ACC112 (cell line): ENCODE results near the gene C1QTNF5.

Experiments
- H2AFZ ChIP-seq: fragments of 200-600 bp; sonication (generic); one replicate; pipeline ENCODE4 v1.6.0; 2017; ENCODE audit warnings: antibody characterized with exemption, low read length; ENCODE audit not compliant: unreplicated experiment
- H3K27ac ChIP-seq: fragments of 200-600 bp; sonication (generic); 2 replicates; pipeline ENCODE4 v1.5.1; 2014; ENCODE audit warnings: low read depth, mild to moderate bottlenecking, antibody characterized with exemption, low read length, moderate library complexity
- H3K27me3 ChIP-seq: fragments of 200-600 bp; sonication (generic); 2 replicates; pipeline ENCODE4 v1.6.1; 2014; ENCODE audit warnings: mild to moderate bottlenecking, antibody characterized with exemption, low read length, moderate library complexity, mixed read lengths; ENCODE audit not compliant: insufficient read depth
- H3K36me3 ChIP-seq: fragments of 200-600 bp; sonication (generic); 2 replicates; pipeline ENCODE4 v1.6.1; 2016; ENCODE audit warnings: mild to moderate bottlenecking, antibody characterized with exemption, low read length, moderate library complexity, mixed read lengths; ENCODE audit not compliant: insufficient read depth
- H3K4me1 ChIP-seq: fragments of 200-600 bp; sonication (generic); one replicate; pipeline ENCODE4 v1.6.1; 2016; ENCODE audit warnings: low read length, mixed read lengths; ENCODE audit not compliant: insufficient read depth, unreplicated experiment, control insufficient read depth
- H3K4me3 ChIP-seq: fragments of 200-600 bp; sonication (generic); 2 replicates; pipeline ENCODE4 v1.5.1; 2014; ENCODE audit warnings: mild to moderate bottlenecking, low read depth, low read length
- H3K79me2 ChIP-seq: fragments of 200-600 bp; sonication (generic); one replicate; pipeline ENCODE4 v1.6.0; 2016; ENCODE audit warnings: low read length; ENCODE audit not compliant: control insufficient read depth, unreplicated experiment, insufficient read depth

C1QTNF5 gene

DNA sequence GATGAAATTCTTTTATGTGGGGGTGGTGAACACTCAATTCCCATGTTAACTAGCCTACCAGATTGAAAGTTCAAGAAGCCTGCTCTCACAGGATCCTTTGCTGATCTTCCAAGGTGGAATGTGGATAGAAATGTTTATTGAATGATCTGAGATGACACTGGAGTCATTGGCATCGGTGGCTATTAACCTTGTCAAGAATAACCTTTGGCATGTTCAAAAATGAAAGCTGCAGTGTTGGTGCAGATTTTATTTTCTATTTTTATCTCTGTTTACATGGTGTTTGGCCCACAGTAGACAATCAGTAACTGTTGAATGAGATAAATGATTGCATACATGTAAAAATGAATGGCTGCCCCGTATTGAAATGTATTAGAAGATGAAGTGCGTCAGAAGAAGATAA, 42.7 kb downstream of the C1QTNF5 start:
- peaks cover 14% of the 10 kb centered on the region; the same call in 1 of the 2 replicates for H3K36me3 ChIP-seq
- H3K27me3 ChIP-seq = no peaks in the 10 kb centered on the region
- H3K79me2 ChIP-seq = no peaks in the 10 kb centered on the region
- no peaks in the 10 kb centered on the region for H3K4me1 ChIP-seq
- no peak overlapping the region for H3K4me3 ChIP-seq
- H3K27ac ChIP-seq = no peak overlapping the region
- no peak overlapping the region for H2AFZ ChIP-seq

DNA sequence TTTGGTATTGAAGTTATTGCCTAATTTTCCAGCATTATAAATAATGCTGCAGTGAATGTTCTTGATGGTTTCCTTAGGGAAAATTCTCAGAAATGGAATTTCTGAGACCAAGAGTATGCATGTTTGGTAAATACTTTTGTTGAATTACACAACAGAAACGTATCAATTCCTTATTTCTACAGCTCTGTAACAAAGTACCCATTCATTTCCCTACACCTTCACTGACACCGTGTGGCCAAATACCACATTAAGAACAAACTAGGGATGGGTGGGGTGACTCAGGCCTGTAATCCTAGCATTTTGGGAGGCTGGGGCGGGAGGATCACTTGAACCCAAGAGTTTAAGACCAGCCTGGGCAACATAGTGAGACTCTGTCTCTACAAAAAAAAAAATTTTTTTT, 45.5 kb downstream of the C1QTNF5 start:
- H2AFZ ChIP-seq = no peak overlapping the region
- H3K27me3 ChIP-seq = no peaks in the 10 kb centered on the region
- H3K4me3 ChIP-seq = no peak overlapping the region
- no peaks in the 10 kb centered on the region for H3K79me2 ChIP-seq
- H3K27ac ChIP-seq = no peak overlapping the region
- peaks cover 14% of the 10 kb centered on the region; the same call in 1 of the 2 replicates for H3K36me3 ChIP-seq
- H3K4me1 ChIP-seq = no peaks in the 10 kb centered on the region

DNA sequence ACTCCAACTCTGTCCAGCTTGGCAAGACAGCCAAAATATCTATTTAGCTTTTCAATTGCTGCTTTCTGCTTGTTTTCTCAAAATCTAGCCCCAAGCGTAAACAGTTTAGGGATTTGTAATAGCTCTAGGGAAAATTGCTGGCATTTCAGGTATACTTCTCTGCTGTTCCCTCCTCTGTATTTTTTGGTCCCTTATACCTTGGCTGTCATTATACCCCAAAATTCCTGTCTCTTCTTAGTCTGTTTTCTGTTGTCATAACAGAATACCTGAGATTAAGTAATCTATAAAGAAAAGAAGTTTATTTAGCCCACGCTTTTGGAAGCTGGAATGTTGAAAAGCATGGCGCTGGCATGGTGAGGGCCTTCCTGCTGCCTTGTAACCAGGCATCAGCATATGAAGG, 47.2 kb downstream of the C1QTNF5 start:
- no peaks in the 10 kb centered on the region for H3K79me2 ChIP-seq
- H3K4me3 ChIP-seq = no peak overlapping the region
- H3K27ac ChIP-seq = no peak overlapping the region
- H2AFZ ChIP-seq = no peak overlapping the region
- no peaks in the 10 kb centered on the region for H3K27me3 ChIP-seq
- H3K36me3 ChIP-seq = peaks cover 14% of the 10 kb centered on the region; the same call in 1 of the 2 replicates
- H3K4me1 ChIP-seq = no peaks in the 10 kb centered on the region

DNA sequence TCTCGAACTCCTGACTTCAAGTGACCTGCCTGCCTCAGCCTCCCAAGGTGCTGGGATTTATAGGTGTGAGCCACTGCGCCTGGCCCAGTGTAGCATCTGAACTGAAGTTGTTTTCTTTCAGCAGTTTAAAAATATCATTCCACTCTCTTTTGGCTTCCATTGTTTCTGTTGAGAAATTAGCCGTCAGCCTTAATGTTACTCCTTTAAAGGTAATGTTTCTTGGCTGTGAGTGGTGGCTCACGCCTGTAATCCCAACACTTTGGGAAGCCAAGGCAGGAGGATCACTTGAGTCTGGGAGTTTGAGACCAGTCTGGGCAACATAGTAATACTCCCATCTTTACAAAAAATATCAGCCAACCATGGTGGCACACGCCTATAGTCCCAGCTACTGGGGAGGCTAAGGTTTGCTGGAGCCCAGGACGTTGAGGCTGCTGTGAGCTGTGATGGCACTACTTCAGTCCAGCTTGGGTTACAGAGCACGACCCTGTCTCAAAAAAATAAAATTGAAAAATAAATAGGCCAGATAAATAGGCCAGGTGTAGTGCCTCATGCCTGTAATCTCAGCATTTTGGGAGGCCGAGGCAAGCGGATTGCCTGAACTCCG, 49.7 kb downstream of the C1QTNF5 start:
- Histone ChIP-seq H3K4me3 (no peak overlapping the region), H3K36me3 (peaks cover 5% of the 10 kb centered on the region; the same call in 1 of the 2 replicates), H3K4me1 (no peaks in the 10 kb centered on the region), H2AFZ (no peak overlapping the region), H3K27ac (no peak overlapping the region), H3K79me2 (no peaks in the 10 kb centered on the region), H3K27me3 (no peaks in the 10 kb centered on the region)
